Activated CD4-positive, alpha-beta T cell treated with anti-CD3 and anti-CD28 coated beads, Interleukin-2, amount 50 U/mL, for 4 hours (primary cell): Measurements from ENCODE around the gene PANK2.
"Not testable (repeated sequence)": the region's sequence is repeated elsewhere in the genome, so short reads cannot be mapped to it uniquely, and the experiment has no call there.

Source experiments
- DNase-seq, 2 experiments: peaks; one replicate each; pipeline ENCODE4 v3.0.0-alpha.2; 2020

Gene PANK2

DNA sequence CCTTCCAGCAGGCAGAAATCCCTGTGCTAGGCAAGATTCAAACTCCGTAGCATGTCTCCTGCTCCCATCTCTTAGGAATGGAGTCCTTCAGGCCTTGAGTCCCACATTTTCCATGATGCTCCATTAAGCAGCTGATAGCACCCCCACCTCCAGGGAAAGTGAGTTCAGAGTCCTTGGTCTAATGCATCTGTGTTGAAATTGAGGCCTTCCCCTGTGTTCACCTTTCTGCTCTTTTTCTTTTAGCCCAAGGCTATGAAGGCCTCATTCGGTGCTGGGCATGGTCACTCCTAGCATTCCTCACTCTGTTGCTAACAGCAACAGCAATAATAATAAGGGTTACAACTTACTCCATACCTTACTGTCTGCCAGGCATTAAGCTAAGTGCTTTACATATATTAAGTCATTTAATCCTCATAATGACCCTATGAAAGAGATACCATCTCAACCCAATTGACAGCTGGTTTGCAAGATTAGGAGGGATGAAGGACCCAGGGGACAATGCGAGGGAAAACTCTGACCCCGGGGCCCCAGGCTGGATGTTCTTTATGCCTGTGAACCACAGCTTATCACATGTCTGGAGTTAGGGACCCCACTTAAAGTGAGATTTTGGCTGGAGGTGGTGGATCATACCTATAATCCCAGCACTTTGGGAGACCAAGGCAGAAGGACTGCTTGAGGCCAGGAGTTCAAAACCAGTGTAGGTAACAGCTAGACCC is 17.5 kb upstream of the PANK2 start:
- no peak for DNase-seq

DNA sequence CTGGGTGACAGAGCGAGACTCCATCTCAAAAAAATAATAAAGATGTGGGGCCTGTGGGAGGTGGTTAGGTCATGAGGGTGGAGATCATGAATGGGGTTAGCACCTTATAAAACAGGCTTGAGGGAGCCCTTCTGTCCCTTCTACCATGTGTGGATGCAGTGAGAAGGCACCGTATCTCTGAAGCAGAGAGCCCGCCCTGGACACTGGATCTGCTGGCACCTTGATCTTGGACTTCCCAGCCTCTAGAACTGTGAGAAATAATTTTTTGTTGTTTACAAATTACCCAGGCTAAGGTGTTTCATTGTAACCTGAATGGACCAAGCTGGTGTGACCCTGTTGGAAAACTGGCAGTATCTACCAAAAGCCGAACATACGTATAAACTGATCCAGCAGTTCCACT is 15.7 kb upstream of the PANK2 start:
- DNase-seq: no peak

- DNase-seq: no peak
Observed at GRCh38 chr20:3874194-3874844, 14.9 kb upstream of the PANK2 start.

GRCh38 chr20:3875378-3875974 is 13.7 kb upstream of the PANK2 start:
- no peak for DNase-seq

GRCh38 chr20:3876000-3876399 is 13.2 kb upstream of the PANK2 start:
- DNase-seq: no peak

DNA sequence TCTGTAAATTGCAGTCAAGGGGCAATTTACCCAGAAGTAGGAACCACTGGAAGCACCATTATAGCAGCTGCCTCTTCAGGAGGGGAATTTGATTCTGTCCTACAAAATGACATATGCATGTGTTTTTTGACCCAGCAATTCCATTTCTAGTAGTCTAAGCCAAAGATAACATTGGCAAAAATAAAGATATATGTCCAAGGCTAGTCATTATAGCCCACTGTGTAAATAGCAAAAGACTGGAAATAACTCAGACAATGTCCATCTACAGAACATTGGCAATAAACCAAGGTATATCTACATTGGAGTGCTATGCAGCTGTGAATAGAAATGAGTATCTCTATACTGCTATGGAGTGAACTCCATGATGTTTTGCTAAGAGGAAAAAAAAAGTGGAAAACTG is 12.5 kb upstream of the PANK2 start:
- DNase-seq: no peak

DNA sequence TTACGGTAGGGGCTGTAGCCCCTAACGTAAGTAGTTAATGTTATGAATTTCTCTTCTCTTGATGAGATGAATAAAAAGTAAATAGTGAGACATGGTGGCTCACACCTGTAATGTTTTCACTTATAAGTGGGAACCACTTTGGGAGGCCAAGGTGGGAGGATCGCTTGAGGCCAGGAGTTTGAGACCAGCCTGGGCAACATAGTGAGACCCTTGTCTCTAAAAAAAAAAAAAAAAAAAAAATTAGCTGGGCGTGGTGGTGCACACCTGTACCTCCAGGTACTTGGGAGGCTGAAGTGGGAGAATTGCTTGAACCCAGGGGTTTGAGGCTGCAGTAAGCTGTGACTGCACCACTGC is 10.3 kb upstream of the PANK2 start:
- not testable (repeated sequence) for DNase-seq

- DNase-seq: no peak
Observed at GRCh38 chr20:3885715-3886114, 3.5 kb upstream of the PANK2 start.

DNA sequence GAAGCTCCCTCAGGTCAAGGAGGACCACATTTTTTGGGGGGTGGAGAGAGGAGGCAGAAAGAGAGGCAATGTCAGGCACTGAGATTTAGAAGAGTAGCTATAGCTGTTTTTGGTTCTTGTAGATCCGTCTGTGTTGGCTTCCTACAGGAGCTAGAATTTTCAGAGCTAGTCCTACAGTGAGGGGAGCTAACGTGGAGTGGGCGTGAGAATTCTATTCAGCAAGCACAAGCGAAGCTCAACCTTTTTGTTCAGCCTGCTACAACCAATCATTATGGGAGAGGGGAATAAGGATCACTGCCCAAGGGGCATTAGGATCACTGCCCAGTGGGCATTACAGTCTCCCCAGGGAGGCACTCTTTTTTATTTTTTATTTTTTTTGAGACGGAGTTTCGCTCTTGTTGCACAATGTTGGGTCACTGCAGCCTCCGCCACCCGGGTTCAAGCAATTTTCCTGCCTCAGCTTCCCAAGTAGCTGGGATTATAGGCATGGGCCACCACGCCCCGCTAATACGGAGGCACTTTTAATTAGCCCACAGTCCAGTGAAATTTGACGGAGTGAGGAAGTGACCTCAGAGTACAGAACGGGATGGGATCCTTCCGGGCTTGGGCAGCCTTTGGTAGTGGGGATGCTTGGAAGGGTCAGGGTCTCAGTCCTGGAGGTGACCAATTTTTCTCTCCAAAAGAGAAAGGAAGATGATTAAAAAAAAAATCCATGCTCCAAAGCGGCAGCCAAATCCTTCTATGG is 1.1 kb upstream of the PANK2 start:
- DNase-seq: no peak

DNA sequence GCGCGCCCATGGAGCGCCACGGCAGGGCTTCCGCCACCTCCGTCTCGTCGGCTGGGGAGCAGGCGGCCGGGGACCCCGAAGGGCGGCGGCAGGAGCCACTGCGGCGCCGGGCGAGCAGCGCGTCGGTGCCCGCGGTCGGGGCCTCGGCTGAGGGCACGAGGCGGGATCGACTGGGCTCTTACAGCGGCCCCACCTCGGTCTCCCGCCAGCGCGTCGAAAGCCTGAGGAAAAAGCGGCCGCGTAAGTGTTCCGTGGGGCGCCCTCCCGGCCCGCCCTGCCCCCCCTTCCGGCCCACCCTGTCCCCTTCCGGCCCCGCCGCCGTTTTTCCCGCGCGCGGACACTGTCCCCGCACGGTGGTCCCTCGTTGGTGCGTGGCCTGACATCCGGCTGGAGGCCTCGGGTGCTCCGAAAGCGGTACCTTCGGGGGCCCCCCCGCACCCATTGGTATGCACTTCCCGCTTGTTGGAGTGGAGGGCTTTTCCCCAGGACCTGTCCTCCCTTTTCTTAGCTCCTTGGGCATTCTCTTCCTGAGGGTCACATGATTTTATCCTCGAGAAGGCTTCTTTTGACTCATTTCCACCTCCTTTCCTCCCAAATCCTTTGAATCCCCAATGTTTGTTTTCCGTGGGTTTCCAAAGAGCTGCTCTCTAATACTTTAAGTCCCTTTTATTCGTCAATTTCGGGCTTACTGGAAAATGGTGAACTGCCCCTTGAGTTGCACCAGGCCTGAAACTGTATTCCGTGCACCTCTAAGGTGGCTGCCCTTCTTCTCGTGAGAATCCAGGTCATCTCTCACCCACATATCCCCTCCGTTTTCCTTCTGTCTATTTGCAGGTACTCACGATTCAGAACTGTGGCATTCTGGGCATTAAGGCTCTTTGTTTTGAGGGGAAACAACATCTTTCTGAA is 556 bp downstream of the PANK2 start:
- no peak for DNase-seq

DNA sequence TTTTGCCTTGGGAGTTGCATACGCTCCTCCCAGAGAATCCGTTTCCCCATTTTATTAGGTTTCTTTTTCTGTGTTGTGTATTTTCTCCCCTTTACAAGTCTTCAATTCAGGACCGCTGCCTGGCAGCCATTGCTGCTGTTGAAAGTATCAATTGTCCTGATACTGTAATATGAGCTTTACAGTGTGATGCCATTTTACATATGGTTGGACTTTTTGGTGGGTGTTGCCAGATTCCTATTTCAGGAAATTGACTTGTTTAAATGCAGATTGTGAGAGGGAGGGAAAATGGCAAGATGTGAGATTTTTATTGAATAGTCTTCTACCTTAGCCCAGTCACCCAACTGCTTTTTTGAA is 1.2 kb downstream of the PANK2 start:
- DNase-seq: no peak

- DNase-seq: no peak
Observed at GRCh38 chr20:3890999-3891929, 2.1 kb downstream of the PANK2 start.

- DNase-seq: no peak
Observed at GRCh38 chr20:3894796-3895195, 5.6 kb downstream of the PANK2 start.

- no peak for DNase-seq
Observed at GRCh38 chr20:3896302-3896701, 7.1 kb downstream of the PANK2 start.

GRCh38 chr20:3896853-3897583 is 7.8 kb downstream of the PANK2 start:
- DNase-seq: no peak

- DNase-seq: not testable (repeated sequence)
Observed at GRCh38 chr20:3898181-3898580, 9.0 kb downstream of the PANK2 start.

GRCh38 chr20:3898639-3899038 is 9.5 kb downstream of the PANK2 start:
- no peak for DNase-seq

- no peak for DNase-seq
Observed at GRCh38 chr20:3900187-3900604, 11.0 kb downstream of the PANK2 start.

DNA sequence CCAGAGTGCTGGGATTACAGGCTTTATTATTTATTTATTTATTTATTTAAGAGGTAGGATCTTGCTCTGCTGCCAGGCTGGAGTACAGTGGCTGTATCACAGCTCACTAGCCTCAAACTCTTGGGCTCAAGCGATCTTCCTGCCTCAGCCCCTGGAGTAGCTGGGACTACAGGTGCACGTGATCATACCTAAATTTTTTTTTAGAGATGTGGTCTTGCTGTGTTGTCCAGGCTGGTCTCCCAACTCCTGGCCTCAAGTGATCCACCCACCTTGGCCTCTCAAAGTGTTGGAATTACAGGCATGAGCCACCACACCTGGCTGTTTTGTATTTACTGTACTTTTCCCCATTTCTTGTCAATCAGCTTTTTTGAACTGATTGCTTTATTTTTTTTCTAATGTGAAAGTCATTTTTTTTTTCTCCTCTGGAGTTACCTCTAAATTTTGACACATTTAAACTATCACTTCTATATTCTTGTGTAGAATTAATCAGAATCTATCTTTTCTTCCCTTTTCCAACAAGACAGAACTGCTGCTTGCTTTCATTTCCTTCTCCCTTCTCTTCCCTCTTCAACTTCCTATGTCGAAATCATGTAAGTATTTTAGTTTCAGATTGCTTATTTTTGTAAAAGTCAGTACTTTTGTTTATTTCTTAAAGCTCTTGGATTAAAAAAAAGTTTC is 12.0 kb downstream of the PANK2 start:
- no peak for DNase-seq
